ENCODE measurements around the gene TBXT. TPM values are rescaled to one million over a fixed set of nuclear protein-coding genes. Genes with fewer than 3 reads are reported as not detected.
"Not testable (repeated sequence)": the region's sequence is repeated elsewhere in the genome, so short reads cannot be mapped to it uniquely, and the experiment has no call there.

TBXT gene
- total and polyA plus RNA-seq, 9 donors, result not detected

DNA sequence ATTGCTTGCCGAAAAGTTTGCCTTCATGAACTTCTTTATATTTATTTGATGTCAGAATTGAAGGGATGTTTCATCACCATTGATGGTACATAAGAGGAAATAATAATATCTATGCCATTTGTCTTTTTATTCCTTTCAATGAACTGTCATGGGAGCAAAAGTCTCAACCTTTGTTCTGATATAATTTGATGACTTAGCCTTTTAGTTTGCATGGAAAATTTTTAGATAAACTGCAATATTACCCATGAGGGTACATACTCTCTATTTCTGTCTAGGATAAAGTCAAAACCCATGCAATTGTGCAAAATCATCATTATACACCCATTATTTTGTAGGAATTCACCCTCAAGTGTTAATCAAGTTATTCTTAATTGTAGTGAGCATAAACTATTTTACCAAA is 15.9 kb downstream of the TBXT start:
- TF ChIP-seq POLR2A (IDR thresholded peaks at IDR 0.05) (no peak), EP300 (IDR thresholded peaks at IDR 0.05) (no peak)
- WGBS, 3 donors, result 83 to 85% (median 84%) methylated on average over 1 of the region's 1 CpG

DNA sequence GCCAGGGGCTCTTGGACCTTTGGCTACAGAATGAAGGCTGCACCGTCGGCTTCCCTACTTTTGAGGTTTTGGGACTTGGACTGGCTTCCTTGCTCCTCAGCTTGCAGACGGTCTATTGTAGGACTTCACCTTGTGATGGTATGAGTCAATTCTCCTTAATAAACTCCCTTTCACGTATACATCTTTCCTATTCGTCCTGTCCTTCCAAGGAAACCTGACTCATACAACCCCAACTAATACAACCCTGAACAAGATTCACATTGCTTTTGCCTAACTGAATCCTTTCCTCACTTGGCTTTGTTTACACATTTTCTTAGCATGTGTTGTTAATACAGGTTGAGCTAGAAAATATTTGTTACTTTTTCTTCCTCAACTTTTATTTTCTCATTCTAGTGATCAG is 21.9 kb downstream of the TBXT start:
- no peak for DNase-seq
- 79 to 82% (median 82%) methylated on average over 5 of the region's 5 CpGs for WGBS, 3 donors
- H3K36me3 ChIP-seq, result no peaks in the 10 kb centered on the region
- intact Hi-C loops (cut with DNase I), result no loop called here
- no peak overlapping the region for H3K27ac ChIP-seq
- H3K4me3 ChIP-seq, result no peak overlapping the region
- H3K9me3 ChIP-seq, result peaks cover 0 to 3% of the 10 kb centered on the region in 2 donors
- H3K4me1 ChIP-seq (ENCODE audit: insufficient read depth), result no peaks in the 10 kb centered on the region
- H3K27me3 ChIP-seq, result no peaks in the 10 kb centered on the region
- no peak for TF ChIP-seq POLR2A (IDR thresholded peaks at IDR 0.05)
- no peak for TF ChIP-seq EP300 (IDR thresholded peaks at IDR 0.05)
- TF ChIP-seq, protein P1, sequence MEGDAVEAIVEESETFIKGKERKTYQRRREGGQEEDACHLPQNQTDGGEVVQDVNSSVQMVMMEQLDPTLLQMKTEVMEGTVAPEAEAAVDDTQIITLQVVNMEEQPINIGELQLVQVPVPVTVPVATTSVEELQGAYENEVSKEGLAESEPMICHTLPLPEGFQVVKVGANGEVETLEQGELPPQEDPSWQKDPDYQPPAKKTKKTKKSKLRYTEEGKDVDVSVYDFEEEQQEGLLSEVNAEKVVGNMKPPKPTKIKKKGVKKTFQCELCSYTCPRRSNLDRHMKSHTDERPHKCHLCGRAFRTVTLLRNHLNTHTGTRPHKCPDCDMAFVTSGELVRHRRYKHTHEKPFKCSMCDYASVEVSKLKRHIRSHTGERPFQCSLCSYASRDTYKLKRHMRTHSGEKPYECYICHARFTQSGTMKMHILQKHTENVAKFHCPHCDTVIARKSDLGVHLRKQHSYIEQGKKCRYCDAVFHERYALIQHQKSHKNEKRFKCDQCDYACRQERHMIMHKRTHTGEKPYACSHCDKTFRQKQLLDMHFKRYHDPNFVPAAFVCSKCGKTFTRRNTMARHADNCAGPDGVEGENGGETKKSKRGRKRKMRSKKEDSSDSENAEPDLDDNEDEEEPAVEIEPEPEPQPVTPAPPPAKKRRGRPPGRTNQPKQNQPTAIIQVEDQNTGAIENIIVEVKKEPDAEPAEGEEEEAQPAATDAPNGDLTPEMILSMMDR (IDR thresholded peaks at IDR 0.05), result no peak

More for the DNA sequence above, 15.9 kb downstream of the TBXT start:
- H3K4me1 ChIP-seq (ENCODE audit: insufficient read depth), result no peaks in the 10 kb centered on the region
- H3K4me3 ChIP-seq, result no peak overlapping the region
- no peak overlapping the region for H3K27ac ChIP-seq
- DNase-seq, result no peak
- no peaks in the 10 kb centered on the region for H3K27me3 ChIP-seq
- H3K9me3 ChIP-seq, result peaks cover 0 to 3% of the 10 kb centered on the region in 2 donors
- H3K36me3 ChIP-seq, result no peaks in the 10 kb centered on the region
- intact Hi-C loops (cut with DNase I), result no loop called here

DNA sequence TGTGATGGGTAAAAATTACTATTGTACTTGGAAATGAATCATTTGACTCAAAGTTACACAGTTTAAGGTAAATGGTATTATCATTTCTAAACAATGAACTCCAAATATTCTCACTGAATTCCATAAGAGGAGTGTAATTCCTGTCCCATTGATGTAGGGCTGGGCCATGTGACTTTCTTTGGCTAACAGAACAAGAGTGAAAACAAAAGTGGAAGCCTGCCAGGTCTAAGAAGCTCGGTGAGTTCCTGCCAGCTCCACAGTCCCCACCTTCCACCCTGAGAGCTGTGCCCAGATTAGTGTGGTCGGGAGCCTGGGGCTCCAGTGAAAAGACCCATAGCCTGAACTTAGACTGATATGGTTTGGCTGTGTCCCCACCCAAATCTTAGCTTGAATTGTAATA is 24.6 kb downstream of the TBXT start:
- DNase-seq, result no peak
- Histone ChIP-seq H3K27ac (no peak overlapping the region), H3K4me3 (no peak overlapping the region), H3K9me3 (no peaks in the 10 kb centered on the region), H3K4me1 (ENCODE audit: insufficient read depth) (no peaks in the 10 kb centered on the region), H3K36me3 (no peaks in the 10 kb centered on the region), H3K27me3 (no peaks in the 10 kb centered on the region)
- intact Hi-C loops (cut with DNase I), result no loop called here
- TF ChIP-seq, protein P1 (IDR thresholded peaks at IDR 0.05), result no peak
- TF ChIP-seq EP300 (IDR thresholded peaks at IDR 0.05) (no peak), POLR2A (IDR thresholded peaks at IDR 0.05) (no peak)
- 21 to 24% (median 22%) methylated on average over 2 of the region's 2 CpGs for WGBS, 3 donors

DNA sequence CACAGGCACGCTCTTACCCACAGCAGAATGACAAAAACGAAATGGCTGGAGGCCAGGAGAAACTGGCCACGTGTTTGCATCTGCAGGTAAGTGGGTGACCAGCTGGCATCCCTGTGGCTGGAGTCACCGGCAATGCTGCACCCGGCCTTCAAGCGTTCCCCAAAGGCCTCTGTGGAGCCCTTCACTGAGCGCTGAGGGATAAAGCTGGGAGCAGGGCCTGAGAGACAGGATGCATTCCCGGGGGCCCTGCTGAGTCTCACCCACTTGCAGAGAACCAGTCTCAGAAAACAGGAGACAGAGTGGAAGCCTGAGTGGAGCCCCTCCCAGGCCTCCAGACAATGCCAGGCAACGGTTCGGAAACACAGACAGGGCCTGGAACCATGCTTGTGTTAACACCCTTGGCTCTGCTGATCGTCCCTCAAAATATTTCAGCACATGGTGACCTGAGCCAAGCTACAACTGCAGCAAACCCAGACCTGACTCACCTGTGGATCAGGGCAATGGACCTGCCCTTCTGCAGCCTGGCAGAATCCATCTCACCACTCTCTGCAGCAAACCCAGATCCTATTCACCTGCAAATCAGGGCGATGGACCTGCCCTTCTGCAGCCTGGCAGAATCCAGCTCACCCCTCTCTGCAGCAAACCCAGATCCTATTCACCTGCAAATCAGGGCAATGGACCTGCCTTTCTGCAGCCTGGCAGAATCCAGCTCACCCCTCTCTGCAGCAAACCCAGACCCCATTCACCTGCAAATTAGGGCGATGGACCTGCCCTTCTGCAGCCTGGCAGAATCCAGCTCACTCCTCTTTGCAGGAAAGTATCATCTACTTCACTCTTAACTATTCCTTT is 39.8 kb downstream of the TBXT start:
- H3K4me3 ChIP-seq, result no peak overlapping the region
- no peaks in the 10 kb centered on the region for H3K9me3 ChIP-seq
- no peaks in the 10 kb centered on the region for H3K27me3 ChIP-seq
- H3K36me3 ChIP-seq, result no peaks in the 10 kb centered on the region
- H3K27ac ChIP-seq, result no peak overlapping the region
- 64 to 75% (median 74%) methylated on average over 13 of the region's 13 CpGs for WGBS, 3 donors
- no peaks in the 10 kb centered on the region for H3K4me1 ChIP-seq (ENCODE audit: insufficient read depth)
- TF ChIP-seq POLR2A (IDR thresholded peaks at IDR 0.05) (no peak), EP300 (IDR thresholded peaks at IDR 0.05) (no peak)
- TF ChIP-seq, protein P1 (IDR thresholded peaks at IDR 0.05), result no peak
- intact Hi-C loops (cut with DNase I), result no loop called here
- no peak for DNase-seq

DNA sequence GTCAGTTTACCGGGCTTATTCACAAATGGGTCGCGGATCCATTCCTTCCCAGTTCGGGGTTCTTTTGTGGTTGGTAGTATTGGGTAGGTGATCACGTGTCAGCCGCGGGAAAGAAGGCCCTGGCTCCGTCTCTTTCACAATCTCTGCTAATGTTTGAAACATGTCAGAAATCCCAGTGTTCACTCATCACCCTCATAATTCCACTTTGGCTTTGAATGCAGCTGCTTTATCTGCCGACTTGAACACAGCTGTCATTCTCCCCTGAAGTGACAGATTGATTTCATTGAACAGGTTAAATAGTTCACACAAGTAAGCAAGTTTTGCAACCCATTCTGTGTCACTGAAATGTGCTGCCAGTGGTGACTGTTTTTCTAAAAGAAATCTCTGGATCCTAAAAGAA is 44.5 kb downstream of the TBXT start:
- H3K36me3 ChIP-seq; DNase-seq; intact Hi-C loops (cut with DNase I); H3K27me3 ChIP-seq; H3K4me1 ChIP-seq (ENCODE audit: insufficient read depth); H3K4me3 ChIP-seq; H3K9me3 ChIP-seq; H3K27ac ChIP-seq: not testable (repeated sequence)
- 81 to 85% (median 81%) methylated on average over 9 of the region's 9 CpGs for WGBS, 3 donors
